SKM-1 treated with dmso at 0.1 percent for 144 hours (cell line): ENCODE results near the gene SSR3.
"Not testable (repeated sequence)": the region's sequence is repeated elsewhere in the genome, so short reads cannot be mapped to it uniquely, and the experiment has no call there.

ENCODE experiments used
- DNase-seq: peaks from one replicate; lab custom pipeline; 2025; ENCODE audit not compliant: unreplicated experiment; lab: John Stamatoyannopoulos, UW

SSR3 gene

GRCh38 chr3:156576651-156577348, 21.9 kb upstream of the SSR3 start:
- DNase-seq = peak; percentile 49

- no peak for DNase-seq
These were observed 21.1 kb upstream of the SSR3 start for GRCh38 chr3:156576051-156576450.

GRCh38 chr3:156575641-156576040, 20.7 kb upstream of the SSR3 start:
- no peak for DNase-seq

- not testable (repeated sequence) for DNase-seq
These were observed 15.0 kb upstream of the SSR3 start for GRCh38 chr3:156569881-156570280.

GRCh38 chr3:156569016-156569415, 14.1 kb upstream of the SSR3 start:
- DNase-seq = not testable (repeated sequence)

GRCh38 chr3:156563900-156564682, 9.2 kb upstream of the SSR3 start:
- no peak for DNase-seq

- not testable (repeated sequence) for DNase-seq
These were observed 7.6 kb upstream of the SSR3 start for GRCh38 chr3:156562486-156562885.

GRCh38 chr3:156561533-156561932, 6.6 kb upstream of the SSR3 start:
- DNase-seq = no peak

GRCh38 chr3:156559321-156559720, 4.4 kb upstream of the SSR3 start:
- no peak for DNase-seq

- DNase-seq = no peak
These were observed 3.5 kb upstream of the SSR3 start for GRCh38 chr3:156558389-156558788.

- DNase-seq = no peak
These were observed 439 bp downstream of the SSR3 start for GRCh38 chr3:156554515-156554841.

GRCh38 chr3:156553705-156554356, 1.1 kb downstream of the SSR3 start:
- no peak for DNase-seq

GRCh38 chr3:156552973-156553372, 1.9 kb downstream of the SSR3 start:
- DNase-seq = no peak

GRCh38 chr3:156551746-156552145, 3.2 kb downstream of the SSR3 start:
- no peak for DNase-seq

- DNase-seq = no peak
These were observed 3.7 kb downstream of the SSR3 start for GRCh38 chr3:156551261-156551660.

- no peak for DNase-seq
These were observed 6.0 kb downstream of the SSR3 start for GRCh38 chr3:156548902-156549301.

- DNase-seq = no peak
These were observed 6.8 kb downstream of the SSR3 start for GRCh38 chr3:156548041-156548687.

- no peak for DNase-seq
These were observed 7.3 kb downstream of the SSR3 start for GRCh38 chr3:156547637-156548036.

GRCh38 chr3:156543043-156543555, 11.8 kb downstream of the SSR3 start:
- no peak for DNase-seq

- no peak for DNase-seq
These were observed 12.5 kb downstream of the SSR3 start for GRCh38 chr3:156542101-156543042.
